ENCODE data around the gene ACSL3.
A peak's percentile ranks its signal among the peaks of the same experiment; 100 is the strongest.
"Not testable (repeated sequence)": the region's sequence is repeated elsewhere in the genome, so short reads cannot be mapped to it uniquely, and the experiment has no call there.

The ACSL3 gene

DNA sequence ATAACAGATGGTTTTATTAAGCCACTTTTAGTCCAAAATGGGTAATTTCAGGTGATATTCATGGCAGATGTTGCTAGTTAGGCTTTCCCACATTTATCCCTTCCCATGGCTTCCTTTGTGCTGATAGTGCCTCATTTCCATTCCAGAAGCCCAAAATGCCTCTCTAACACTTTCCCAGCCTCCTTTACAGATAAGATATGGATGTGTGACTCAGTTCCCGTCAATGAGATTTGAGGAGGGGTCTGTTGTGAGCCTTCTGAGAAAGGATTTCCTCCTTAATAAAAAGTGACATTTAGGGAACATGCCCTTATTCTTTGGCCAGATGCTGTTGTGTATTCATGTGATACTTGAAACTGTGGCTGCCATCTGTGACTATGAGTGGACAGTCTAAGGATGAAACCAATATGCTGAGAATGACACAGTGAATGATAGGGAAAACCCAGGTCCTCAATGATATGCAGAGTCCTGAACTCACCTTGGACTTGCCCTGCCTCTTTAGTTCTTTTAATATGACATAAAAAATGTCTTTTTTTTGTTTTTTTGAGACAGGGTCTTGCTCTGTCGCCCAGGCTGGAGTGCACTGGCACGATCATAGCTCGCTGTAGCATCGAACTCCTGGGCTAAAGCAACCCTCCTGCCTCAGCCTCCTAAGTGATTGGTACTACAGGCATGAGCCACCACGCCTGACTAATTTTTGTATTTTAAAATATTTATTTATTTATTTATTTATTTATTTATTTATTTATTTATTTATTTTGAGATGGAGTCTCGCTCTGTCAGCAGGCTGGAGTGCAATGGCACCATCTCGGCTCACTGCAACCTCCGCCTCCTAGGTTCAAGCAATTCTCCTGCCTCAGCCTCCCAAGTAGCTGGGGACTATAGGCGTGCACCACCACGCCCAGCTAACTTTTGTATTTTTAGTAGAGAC is 5.8 kb upstream of the ACSL3 start:
- ATAC-seq: no peak

DNA sequence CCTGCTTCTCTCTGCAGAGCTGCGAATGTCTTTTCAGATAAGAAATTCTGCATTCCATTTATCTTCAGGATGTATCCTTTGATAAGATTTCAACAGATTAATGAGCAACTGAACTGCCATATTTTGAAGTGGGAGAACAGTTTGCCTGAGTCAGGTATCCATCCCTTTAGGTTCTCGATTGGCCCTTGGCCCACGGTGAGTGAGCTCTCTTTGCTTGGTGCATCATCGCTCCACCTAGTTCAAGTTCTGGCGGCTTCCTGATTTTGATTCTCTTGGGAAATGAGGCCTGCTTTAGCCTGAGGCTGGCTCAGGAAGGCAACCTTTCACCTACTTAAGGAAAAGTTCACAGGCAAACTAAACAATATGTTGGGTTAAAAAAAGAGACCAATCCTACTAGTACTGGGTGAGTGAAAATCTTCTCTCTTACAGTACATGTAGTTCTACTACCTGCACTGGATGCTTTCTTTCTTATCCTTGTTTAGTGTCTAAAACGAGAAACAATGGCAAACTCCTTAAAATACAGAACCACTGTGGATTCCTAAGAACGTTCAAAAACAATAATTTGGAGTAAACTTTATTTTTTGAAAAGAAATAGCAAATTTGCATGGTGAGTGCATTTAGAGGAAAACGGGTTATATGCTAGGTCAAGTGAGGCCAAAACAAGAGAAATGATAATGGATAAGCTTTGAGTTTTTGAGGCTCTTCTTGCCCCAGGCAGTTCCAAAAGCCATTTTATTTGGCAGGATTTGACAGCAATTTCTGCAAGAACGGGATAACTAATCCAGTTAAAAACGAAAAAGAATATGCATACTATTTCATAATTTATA is 837 bp upstream of the ACSL3 start:
- ATAC-seq: no peak

DNA sequence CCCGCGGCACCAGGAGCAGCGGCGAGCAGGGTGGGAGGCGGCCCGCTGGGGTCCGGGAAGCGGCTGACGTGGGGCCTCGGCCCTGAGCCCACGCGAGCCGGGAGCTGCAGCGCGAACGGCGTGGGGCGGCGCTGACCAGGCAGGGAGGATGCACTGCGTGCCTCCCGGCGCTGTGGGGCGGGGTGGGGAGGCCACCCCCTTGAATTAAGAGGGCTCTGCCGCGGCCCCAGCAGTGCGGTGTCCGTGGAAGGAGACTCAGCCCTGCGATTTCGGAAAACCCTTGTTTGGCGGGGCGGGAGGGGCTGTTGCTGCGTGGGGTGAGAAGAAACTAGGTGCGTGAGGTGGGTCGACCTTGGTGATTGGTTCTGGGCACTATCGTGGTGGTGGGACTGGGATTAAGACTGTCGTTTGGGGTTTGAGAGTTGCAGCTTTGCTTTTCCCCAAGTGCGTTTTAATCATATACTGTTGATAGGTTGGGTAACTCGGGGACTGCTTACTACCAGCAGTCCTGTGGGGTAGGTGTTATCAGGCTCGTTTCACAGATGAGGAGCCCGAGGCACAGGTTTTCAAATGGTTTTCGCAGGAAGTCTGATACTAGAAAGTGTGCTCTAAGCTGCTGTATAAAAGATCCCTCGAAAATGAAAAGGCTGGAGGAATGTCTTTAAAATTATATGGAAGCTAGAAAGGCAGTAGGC is 722 bp downstream of the ACSL3 start:
- peak; percentile 15 to 22 for ATAC-seq

DNA sequence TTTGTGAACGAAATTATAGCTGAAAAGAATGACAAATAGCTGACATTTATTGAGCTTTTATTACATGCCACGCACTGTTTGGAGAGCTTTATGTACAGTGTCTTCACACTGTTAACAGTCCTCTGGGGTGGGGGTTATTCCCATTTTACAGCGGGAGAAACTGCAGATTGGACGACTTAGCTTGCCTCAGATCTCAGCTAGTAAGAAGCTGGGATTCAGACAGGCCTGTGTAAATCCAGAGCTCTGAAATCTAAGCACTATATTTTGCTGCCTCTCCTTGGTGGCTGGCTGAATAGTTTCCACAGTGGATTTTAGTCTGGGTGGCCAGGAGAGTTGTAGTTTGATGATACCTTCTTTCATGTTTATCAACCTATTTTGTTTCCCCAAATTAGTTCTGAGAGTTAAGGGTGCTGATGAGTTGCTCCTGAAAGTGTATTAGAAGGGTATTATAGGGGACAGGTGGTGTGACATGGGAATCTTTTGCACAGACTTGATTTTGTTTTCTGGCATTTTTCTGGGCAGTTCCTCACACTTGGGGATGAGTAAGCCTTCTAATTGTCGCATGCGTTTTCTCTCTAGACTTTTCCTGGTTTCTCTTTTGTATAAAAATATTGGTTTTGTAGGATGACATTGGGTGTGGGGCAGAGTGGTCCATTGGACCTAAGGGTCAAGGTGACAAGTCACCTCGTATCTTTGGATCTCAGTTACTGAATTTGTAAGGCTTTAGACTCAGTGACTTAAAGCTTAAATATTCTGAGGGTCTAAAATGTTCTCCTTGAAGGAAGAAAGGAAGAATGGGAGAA is 1.5 kb downstream of the ACSL3 start:
- ATAC-seq: no peak

DNA sequence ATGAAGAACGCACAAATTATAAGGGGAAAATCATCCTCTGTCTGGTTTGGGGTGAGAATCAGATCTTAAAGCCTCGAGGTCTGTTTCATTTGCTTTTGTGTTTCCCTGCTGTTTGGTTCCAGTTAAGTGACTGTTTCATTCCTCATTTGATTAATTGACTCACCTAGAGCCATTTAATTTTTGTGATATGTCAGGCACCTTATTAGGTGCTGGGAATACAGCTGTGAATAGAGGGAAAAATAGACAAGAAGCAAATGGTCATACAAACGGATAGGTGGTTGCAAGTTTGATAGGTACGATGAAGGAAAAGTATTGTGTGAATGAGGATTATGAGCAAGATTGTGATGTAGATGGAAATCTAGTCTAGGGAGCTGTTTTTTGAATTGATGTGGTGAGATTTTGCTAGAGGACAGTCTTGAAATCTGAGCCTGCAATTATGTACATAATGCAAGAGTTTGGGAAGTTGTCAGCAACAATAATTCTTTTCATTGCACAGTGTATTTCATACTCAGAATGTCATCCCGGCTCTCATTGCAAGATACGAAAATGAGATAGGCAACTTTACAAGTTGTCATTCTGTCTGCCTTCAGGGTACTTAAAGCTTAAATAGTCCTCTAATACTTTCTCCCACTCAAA is 2.2 kb downstream of the ACSL3 start:
- no peak for ATAC-seq

DNA sequence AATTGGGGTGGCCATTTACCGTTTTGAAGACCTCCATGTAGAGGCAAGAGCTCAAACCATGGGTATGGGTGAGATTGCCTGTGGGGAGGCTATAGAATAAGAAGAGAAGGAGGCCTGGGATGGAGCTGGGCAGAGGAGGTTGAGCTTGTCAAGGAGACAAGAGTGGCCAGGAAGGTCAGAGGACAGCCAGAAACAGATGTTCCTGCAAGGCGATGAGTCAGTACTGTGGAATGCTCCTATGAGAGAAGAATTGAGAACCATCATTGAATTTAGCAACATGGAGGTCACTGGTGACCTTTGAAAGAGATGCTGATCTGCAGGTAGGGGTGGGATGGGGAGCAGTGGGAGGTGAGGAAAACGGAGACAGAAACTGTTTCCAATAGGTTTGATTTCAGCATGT is 3.5 kb downstream of the ACSL3 start:
- no peak for ATAC-seq

DNA sequence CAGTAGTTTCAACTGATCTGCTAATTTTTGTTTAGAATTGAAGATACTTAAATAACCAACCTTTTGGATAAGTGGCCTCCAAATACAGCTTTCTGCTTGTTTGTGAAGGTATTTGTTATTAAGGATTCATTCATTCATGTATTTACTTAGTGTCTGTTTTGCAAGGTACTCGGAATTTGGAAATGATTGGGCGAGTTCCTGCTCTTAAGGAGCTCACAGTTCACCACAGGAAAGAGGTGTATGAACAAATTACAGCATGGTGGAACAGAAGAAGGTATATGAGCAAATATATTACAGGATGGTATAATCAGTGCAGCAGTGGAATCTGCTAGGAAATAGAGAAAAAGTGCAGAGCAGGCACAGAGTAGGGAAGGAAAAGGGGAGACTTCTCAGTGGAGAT is 4.5 kb downstream of the ACSL3 start:
- ATAC-seq: no peak

DNA sequence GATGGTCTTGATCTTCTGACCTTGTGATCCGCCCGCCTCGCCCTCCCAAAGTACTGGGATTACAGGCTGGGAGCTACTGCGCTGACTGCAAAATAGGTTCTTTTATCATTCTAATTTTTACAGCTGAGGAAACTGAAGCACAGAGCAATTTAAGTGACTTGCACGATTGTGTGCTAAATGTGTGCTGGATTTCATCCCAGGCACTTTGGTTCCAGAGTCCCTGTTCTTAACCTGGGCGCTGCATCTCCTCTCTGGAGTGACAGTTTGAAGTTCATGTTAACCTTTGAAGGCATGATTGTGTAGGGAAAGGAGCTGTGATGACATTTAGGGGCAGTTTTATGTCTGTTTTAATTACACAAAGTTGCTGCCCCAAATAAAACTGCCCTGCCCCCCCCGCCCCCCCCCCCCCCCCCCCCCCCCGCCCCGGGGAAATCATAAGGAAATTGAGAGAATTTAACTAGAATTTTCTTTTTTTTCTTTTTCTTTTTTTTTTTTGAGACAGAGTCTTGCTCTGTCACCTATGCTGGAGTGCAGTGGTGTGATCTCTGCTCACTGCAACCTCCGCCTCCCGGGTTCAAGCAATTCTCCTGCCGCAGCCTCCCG is 5.6 kb downstream of the ACSL3 start:
- ATAC-seq: no peak

DNA sequence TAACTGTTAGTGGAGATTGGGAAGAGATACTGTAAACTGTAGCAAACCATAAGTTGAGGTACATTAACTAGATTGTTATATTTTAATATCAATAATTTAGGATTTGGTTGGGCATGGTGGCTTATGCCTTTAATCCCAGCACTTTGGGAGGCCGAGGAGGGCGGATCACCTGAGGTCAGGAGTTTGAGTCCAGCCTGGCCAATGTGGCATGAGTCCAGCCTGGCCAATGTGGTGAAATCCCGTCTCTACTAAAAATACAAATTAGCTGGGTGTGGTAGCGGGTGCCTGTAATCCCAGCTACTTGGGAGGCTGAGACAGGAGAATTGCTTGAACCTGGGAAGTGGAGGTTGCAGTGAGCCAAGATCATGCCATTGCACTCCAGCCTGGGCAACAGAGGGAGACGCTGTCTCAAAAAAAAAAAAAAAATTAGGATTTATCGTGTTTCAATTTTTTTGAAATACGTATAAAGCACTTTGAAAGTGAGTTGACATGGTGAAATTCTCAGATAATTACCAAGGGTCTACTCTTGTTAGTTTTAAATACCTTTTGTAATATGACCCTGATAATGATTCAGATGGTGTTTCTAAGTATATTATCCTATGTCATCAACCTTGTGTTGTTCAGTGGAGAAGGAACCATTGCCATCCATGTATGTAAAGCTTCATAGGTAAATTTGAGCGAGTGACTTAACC is 7.9 kb downstream of the ACSL3 start:
- not testable (repeated sequence) for ATAC-seq

DNA sequence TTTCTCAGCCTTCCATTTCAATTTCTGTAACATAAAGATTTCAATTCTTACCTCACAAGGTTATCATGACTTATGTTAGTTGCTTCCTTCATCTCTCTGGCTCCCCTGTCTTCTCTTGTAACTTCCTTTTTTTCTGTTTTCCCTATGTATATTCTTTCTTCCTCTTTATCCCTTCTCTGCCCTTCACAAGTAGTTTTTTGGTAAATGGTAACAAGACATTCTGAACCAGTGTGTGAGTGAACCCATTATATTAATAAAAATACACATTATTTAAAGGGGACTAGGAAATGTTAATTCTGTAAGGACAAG is 8.4 kb downstream of the ACSL3 start:
- no peak for ATAC-seq

DNA sequence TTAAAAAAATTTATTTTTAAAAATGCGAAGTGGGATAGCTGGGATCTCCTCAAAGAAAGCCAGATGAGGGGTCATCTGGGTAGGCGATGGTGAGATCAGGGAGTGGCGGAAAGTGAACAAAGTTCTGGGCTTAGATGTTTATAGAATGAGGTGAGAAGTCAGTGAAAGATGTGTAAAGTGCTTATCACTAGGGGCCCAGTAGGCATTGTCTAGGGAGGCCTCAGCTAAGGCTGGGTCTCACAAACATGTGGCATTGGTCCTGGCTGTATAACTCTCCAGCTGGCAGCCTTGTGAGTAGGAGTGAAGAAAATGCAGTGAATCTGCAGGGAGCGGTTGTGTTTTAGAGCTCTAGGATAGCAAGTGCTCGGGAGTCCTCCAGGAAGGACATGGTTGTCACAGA is 10.5 kb downstream of the ACSL3 start:
- ATAC-seq: no peak

DNA sequence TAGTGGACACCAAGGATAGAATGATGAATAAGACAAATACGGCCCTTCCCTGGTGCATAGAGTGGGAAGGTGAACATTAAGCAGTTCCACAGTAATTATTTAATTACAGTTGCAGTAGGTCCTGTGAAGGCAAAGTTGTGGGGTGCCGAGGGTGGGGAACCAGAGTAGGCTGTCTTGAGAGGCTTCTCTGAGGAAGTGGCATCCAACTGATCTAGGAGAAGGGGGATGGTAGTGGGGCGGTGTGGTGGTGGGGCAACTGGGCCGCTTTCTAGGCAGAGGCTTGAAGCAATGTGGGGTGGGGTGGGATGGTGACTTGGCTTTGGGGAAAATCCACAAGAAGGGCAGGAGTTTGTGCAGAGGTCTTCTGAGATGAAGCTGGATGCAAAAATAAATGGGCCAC is 11.7 kb downstream of the ACSL3 start:
- no peak for ATAC-seq

DNA sequence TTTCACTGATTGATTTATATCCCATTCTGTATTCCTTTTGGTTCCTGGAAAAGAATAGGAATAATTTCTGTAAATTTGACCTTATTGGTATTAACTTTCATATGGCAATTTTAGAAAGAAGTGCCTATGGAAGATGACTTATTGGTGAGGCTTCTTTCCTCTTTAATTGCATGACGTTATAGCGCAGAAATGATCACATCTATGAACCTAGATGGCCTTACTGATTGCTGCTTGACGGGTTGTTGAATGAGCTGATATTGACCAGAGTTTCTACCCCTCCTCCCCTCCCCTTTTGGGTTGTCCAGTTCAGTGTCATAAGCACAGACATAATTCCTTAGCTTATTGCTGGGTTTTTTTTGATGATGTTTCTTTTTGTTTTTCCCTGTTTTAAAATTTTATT is 14.6 kb downstream of the ACSL3 start:
- no peak for ATAC-seq

DNA sequence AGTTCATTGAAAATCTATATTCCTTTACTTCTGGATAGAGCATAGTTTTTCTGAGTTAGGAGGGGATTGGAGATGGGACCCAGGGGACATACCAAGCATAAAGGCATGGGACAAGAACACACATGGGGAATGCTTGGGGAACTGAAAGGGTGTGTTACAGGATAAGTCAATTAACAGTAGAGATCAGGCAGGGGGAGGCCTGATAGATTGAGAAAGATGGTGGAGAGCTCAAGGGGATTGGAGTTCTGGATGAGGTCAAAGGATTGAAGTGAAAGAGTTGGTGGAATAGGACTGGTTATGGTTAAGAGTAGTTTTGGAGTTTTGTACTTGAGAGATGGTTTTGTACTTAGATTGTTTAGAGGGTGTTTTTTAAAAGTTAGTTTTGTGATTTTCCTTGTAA is 16.1 kb downstream of the ACSL3 start:
- ATAC-seq: no peak

DNA sequence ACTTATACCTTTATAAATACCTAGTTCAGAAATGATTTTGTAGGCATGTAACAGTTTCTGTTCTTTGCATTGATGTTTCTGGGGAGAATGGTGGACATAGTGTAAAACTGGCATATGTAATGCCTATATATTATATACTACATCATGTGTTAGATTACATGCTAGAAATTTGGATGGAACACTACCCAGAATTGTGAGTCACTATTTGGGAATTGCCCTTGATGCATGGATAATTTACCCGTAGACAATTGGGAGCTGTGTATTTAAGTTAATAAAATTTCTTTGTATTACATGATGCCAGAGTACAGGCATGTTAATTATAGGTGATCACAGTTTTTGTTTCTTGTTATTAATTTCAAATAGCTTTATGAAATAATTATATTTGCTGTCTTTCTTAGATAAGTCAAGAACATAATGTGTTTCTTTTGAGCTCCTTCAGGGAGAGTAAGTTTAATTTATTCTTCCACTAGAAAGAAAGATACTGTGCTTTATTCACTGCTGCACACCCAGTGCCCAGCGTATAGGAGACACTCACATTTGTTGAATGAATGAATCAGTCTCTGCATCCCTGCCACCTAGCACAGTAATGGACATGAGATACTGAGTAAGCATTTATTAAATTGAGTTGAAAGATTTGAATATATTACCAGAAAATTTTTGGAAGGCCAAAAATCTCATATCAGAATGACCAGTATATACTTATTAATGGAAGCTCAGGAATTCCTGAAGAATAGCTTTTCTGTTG is 16.9 kb downstream of the ACSL3 start:
- ATAC-seq: no peak

DNA sequence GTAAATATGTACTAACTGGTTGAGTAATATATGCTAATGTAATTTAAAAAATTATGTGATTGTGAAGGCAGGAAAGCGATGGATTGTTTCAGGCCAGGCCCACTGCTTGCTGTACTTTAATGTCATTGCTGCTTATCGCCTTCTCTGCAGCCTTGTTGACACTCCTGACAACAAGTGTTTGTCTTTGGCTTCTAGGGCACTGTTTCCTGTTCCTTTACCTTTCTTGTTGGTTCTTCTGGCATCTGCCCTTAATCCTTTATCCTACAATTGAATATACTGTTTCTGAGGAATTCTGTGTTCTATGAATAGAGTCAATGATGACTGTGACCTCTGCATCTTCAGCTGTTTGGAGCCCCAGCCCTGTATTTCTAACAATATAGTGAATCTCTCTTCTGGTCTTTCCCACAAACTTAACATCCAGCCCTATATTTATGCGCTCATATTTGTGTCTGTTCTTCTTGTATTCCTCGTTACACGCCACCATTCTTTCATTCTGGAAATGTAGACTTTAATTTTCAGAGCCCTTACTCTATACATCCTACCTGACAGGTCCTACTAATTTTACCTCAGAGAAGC is 17.6 kb downstream of the ACSL3 start:
- ATAC-seq: no peak

DNA sequence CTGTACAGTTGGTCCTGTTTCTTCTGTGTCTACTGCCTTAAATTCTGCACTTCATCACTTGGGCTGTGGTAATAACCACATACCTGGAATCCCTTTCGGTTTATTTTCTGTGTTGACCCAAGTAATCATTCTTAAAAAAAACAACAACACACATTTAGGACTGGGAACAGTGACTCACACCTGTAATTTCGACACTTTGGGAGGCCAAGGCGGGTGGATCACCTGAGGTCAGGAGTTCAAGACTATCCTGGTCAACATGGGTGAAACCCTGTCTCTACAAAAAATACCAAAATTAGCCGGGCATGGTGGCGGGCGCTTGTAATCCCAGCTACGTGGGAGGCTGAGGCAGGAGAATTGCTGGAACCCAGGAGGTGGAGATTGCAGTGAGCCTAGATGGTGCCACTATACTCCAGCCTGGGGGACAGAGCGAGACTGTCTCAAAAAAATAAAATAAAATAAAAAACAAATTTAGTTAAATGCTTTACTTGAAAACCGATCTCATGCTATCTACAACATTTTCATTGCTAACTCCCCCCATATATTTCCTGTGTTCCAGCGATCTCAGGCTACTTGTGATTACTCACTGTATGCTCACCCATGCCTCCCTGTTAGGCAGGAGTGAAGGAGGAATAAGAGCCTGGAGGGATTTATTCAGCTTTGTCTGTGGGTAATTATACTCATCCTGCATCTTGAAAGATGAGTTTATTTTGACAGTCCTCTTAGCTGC is 18.2 kb downstream of the ACSL3 start:
- ATAC-seq: no peak

DNA sequence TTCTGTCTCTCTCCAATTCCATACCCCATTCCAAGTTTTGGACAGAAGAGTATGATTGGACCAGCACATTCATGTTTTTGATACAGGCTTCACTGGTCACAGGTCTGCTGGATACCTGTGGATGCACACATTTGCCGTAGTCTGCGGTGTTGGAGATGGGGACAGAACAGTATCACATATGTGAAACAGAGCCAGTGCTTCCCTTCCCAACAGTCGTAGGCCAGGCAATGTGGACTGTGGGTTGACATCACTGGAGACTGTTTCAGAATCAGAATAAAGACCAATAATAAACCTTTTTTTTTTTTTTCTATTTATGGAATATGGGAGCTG is 18.7 kb downstream of the ACSL3 start:
- no peak for ATAC-seq

DNA sequence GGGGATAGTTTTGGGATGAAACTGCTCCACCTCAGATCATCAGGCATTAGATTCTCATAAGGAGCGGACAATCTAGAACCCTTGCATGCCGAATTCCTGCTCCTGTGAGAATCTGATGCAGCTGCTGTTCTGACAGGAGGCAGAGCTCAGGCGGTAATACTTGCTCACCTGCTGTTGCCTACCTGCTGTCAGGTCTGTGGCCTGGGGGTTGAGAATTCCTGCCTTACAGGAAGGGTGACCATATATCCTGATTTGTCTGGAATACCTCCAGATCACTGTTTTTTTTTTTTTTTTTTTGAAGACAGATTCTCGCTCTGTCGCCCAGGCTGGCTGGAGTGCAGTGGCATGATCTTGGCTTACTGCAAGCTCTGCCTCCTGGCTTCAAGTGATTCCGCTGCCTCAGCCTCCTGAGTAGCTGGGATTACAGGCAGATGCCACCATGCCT is 21.7 kb downstream of the ACSL3 start:
- no peak for ATAC-seq

Data from activated CD4-positive, CD25-positive, alpha-beta regulatory T cell treated with anti-CD3 and anti-CD28 coated beads, Interleukin-2, amount 50 U/mL, for 24 hours (primary cell).